Measurements from ENCODE around the gene NUDT9. TPM values are rescaled to one million over a fixed set of nuclear protein-coding genes. Genes with fewer than 3 reads are reported as not detected.

The NUDT9 gene, protein sequence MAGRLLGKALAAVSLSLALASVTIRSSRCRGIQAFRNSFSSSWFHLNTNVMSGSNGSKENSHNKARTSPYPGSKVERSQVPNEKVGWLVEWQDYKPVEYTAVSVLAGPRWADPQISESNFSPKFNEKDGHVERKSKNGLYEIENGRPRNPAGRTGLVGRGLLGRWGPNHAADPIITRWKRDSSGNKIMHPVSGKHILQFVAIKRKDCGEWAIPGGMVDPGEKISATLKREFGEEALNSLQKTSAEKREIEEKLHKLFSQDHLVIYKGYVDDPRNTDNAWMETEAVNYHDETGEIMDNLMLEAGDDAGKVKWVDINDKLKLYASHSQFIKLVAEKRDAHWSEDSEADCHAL
- 23.6 and 25.5 TPM in 2 replicates for total RNA-seq
- long read RNA-seq, transcript NUDT9-203 (8 exons, 2,458 nt), result minor isoform, 12 of 177 reads
- long read RNA-seq, transcript NUDT9-201 (8 exons, 1,701 nt), result major isoform, 145 of 177 reads
- long read RNA-seq, partial matches to known transcripts, result 6 of 177 reads
- long read RNA-seq, other reads (novel, unspliced or antisense), result 13 of 177 reads

DNA sequence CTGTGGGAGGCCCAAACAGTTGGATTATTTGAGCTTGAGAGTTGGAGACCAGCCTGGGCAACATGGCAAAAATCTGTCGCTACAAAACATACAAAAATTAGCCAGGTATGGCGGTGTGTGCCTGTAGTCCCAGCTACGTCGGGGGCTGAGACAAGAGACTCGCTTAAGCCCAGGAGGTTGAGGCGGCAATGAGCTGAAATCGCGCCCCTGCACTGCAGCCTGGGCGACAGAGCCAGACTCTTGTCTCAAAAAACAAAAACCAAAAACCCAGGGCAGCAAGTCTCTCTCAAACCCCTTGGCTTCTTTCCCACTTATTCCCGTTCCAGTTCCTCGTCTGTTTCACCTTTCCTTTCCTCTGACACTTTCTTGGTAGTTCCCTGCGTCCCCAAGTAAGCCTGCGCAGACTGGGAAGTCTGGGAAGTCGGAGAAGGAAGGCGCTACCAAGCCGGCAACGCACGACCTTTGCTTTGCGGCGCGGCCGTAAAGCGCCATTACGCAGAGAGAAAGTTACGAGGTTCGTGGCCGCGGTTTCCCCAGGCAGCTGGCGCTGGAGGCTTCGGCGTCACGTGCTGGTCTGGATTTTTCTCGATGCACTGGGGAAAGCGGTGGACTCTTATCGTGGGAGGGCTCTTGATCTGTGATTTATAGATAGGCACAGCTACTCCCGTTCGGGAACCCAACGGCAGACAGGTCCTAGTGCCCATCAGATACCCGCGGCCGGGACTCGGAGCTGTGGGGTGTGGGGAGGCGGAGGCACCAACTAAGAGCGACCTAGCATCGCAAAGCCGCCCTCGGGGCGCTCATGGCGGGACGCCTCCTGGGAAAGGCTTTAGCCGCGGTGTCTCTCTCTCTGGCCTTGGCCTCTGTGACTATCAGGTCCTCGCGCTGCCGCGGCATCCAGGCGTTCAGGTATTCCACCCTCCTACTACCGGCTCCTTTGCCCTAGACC, at the start of gene NUDT9:
Gene NUDT9 (plus strand): TSS at position 470 of the 949 bp plus-strand sequence. CDS start 333 bp downstream, at position 803.
- Mint-ChIP-seq H3K27me3 (ENCODE audit: unreplicated experiment) (no peaks in the 10 kb centered on the region), H3K9me3 (ENCODE audit: unreplicated experiment) (no peaks in the 10 kb centered on the region), H3K4me3 (ENCODE audit: unreplicated experiment) (peak within 1 kb of the TSS; percentile 88), H3K27ac (ENCODE audit: unreplicated experiment) (peak within 1 kb of the TSS; percentile 97), H3K36me3 (ENCODE audit: unreplicated experiment) (no peaks in the 10 kb centered on the region), H3K4me1 (ENCODE audit: unreplicated experiment) (peaks cover 22% of the 10 kb centered on the region)
- peak; percentile 95 for DNase-seq (ENCODE audit: extremely low spot score, unreplicated experiment)
- TF ChIP-seq, protein P1, sequence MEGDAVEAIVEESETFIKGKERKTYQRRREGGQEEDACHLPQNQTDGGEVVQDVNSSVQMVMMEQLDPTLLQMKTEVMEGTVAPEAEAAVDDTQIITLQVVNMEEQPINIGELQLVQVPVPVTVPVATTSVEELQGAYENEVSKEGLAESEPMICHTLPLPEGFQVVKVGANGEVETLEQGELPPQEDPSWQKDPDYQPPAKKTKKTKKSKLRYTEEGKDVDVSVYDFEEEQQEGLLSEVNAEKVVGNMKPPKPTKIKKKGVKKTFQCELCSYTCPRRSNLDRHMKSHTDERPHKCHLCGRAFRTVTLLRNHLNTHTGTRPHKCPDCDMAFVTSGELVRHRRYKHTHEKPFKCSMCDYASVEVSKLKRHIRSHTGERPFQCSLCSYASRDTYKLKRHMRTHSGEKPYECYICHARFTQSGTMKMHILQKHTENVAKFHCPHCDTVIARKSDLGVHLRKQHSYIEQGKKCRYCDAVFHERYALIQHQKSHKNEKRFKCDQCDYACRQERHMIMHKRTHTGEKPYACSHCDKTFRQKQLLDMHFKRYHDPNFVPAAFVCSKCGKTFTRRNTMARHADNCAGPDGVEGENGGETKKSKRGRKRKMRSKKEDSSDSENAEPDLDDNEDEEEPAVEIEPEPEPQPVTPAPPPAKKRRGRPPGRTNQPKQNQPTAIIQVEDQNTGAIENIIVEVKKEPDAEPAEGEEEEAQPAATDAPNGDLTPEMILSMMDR (IDR thresholded peaks at IDR 0.05), result no peak

DNA sequence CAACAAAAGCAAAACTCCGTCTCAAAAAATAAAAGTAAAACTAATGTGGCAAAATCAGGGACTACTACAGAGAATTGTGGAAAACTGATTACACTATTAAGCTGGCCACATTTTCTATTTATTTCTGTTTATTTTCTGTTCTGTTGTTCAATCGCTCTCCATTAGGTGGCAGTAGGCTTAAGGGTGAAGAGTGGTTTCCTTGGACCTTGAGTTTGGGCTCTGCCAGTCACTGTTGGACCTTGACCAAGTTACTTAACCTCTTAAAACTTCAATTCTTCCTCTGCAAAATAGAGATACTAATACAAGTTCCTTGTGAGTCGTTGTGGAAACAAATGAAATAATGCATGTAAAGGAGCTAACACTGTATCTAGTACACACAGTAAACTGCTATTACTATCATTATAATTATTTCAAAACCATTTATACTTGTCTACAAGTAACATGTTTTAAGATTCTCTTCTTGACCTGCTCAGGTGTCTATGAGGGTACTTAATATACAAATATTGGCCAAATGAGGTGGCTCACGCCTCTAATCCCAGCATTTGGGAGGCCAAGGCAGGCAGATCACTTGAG, 46.6 kb upstream of the NUDT9 start:
- TF ChIP-seq, protein P1 (IDR thresholded peaks at IDR 0.05), result peak; percentile 74
- H3K4me1 Mint-ChIP-seq (ENCODE audit: unreplicated experiment), result peaks cover 2% of the 10 kb centered on the region
- no peak overlapping the region for H3K4me3 Mint-ChIP-seq (ENCODE audit: unreplicated experiment)
- no peaks in the 10 kb centered on the region for H3K27me3 Mint-ChIP-seq (ENCODE audit: unreplicated experiment)
- H3K9me3 Mint-ChIP-seq (ENCODE audit: unreplicated experiment), result no peaks in the 10 kb centered on the region
- no peak overlapping the region for H3K27ac Mint-ChIP-seq (ENCODE audit: unreplicated experiment)
- H3K36me3 Mint-ChIP-seq (ENCODE audit: unreplicated experiment), result peaks cover 8% of the 10 kb centered on the region
- DNase-seq (ENCODE audit: extremely low spot score, unreplicated experiment), result no peak

DNA sequence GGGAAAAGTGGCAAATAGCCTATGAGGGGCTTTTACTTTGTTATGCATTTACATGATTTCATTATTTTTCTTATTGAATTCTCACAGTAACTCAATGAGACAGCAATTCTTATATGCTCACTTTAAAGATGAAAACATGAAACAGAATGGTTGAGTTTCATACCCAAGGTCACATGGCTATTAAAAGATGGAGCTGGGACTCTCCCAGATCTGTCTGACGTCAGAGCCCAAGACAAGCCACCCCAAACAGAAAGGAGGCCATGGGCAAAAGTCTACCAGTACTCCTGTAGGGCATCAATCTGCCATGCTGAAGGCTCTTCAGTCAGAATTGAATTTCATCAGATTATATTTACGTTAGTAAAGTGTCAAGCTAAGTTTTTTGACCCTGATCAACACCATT, 44.6 kb upstream of the NUDT9 start:
- DNase-seq (ENCODE audit: extremely low spot score, unreplicated experiment), result no peak
- TF ChIP-seq, protein P1 (IDR thresholded peaks at IDR 0.05), result no peak
- no peak overlapping the region for H3K4me3 Mint-ChIP-seq (ENCODE audit: unreplicated experiment)

DNA sequence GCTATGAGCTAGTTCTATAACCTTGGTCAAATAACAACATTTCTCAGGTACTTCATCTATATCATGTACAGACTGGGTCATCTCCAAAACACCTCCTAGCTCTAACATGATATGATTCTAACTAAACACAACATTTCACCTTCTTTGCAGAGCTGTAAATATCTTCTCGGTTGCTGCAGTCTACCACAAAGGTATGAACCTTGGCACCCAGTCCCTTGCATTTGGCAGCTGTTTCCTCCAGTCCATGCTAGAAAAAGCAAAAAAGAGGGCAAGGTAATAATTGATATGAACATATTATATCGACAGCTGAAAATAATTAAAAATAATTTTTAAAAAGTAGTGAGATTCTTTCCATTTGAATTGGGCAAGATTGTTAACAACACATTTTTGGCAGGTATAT, 40.3 kb upstream of the NUDT9 start:
- H3K36me3 Mint-ChIP-seq (ENCODE audit: unreplicated experiment), result peaks cover 11% of the 10 kb centered on the region
- H3K4me1 Mint-ChIP-seq (ENCODE audit: unreplicated experiment), result no peaks in the 10 kb centered on the region
- no peaks in the 10 kb centered on the region for H3K27me3 Mint-ChIP-seq (ENCODE audit: unreplicated experiment)
- no peak overlapping the region for H3K27ac Mint-ChIP-seq (ENCODE audit: unreplicated experiment)
- H3K9me3 Mint-ChIP-seq (ENCODE audit: unreplicated experiment), result peaks cover 8% of the 10 kb centered on the region
- no peak overlapping the region for H3K4me3 Mint-ChIP-seq (ENCODE audit: unreplicated experiment)
- no peak for DNase-seq (ENCODE audit: extremely low spot score, unreplicated experiment)
- TF ChIP-seq, protein P1 (IDR thresholded peaks at IDR 0.05), result no peak

More for the DNA sequence above, 44.6 kb upstream of the NUDT9 start:
- Mint-ChIP-seq H3K36me3 (ENCODE audit: unreplicated experiment) (peaks cover 4% of the 10 kb centered on the region), H3K4me1 (ENCODE audit: unreplicated experiment) (peaks cover 2% of the 10 kb centered on the region), H3K9me3 (ENCODE audit: unreplicated experiment) (no peaks in the 10 kb centered on the region), H3K27ac (ENCODE audit: unreplicated experiment) (no peak overlapping the region), H3K27me3 (ENCODE audit: unreplicated experiment) (no peaks in the 10 kb centered on the region)

Measured in osteocyte (in vitro differentiated cells).